CD4-positive, alpha-beta memory T cell (primary cell): ENCODE results near the gene PIK3IP1. TPM values are rescaled to one million over a fixed set of nuclear protein-coding genes. Genes with fewer than 3 reads are reported as not detected.

Experiments
- CTCF ChIA-PET: fragments of 350-600 bp; sonication (Branson Sonifier 250); formaldehyde crosslinking; loops from one replicate; lab custom pipeline; 2021; ENCODE audit warnings: inconsistent platforms; ENCODE audit not compliant: partially characterized antibody; lab: Charles Lee
- POLR2A ChIA-PET: fragments of 350-600 bp; sonication (Branson Sonifier 250); formaldehyde crosslinking; loops from one replicate; lab custom pipeline; 2021; ENCODE audit not compliant: partially characterized antibody; lab: Charles Lee
- DNase-seq, 5 donors: peaks; one replicate each; pipeline versions ENCODE4 v3.0.0 to v3.0.0-alpha.2; 2020 to 2022; ENCODE audit warnings: mixed read lengths in 1 of 5
- H3K27ac ChIP-seq: one replicate; pipeline ENCODE4 v1.7.0; 2013; ENCODE audit warnings: low read depth, low read length
- H3K27me3 ChIP-seq: 2 replicates; pipeline ENCODE4 v1.7.0; 2013; ENCODE audit warnings: mild to moderate bottlenecking, low read length, moderate library complexity; ENCODE audit not compliant: insufficient read depth
- H3K36me3 ChIP-seq: 2 replicates; pipeline ENCODE4 v1.7.0; 2013; ENCODE audit warnings: mild to moderate bottlenecking, low read length, moderate library complexity; ENCODE audit not compliant: insufficient read depth
- H3K4me1 ChIP-seq: 2 replicates; pipeline ENCODE4 v1.7.0; 2013; ENCODE audit warnings: mild to moderate bottlenecking, low read length, moderate library complexity; ENCODE audit not compliant: insufficient read depth
- H3K4me3 ChIP-seq, 2 donors: one replicate each; pipeline ENCODE4 v1.7.0; 2013; ENCODE audit warnings: low read length in 2 of 2, mild to moderate bottlenecking in 1 of 2
- H3K9me3 ChIP-seq, 2 donors: one replicate each; pipeline ENCODE4 v1.7.0; 2013; ENCODE audit warnings: low read length in 2 of 2, control low read depth in 1 of 2; ENCODE audit not compliant: control insufficient read depth in 1 of 2
- H3K27ac Mint-ChIP-seq, 7 donors: one replicate each; pipeline ENCODE4 v1.8.0; 2020 to 2021; ENCODE audit warnings: mixed read lengths in 7 of 7, mild to moderate bottlenecking in 6 of 7, inconsistent platforms in 3 of 7, moderate library complexity in 3 of 7
- H3K27me3 Mint-ChIP-seq, 2 donors: one replicate each; pipeline ENCODE4 v1.8.0; 2020 to 2021; ENCODE audit warnings: mixed read lengths in 2 of 2
- H3K36me3 Mint-ChIP-seq, 2 donors: one replicate each; pipeline ENCODE4 v1.8.0; 2020 to 2021; ENCODE audit warnings: mixed read lengths in 2 of 2, inconsistent platforms in 1 of 2, mild to moderate bottlenecking in 1 of 2
- H3K4me1 Mint-ChIP-seq, 4 donors: one replicate each; pipeline ENCODE4 v1.8.0; 2020 to 2021; ENCODE audit warnings: mixed read lengths in 4 of 4, mild to moderate bottlenecking in 1 of 4
- H3K4me3 Mint-ChIP-seq, 8 donors: one replicate each; pipeline ENCODE4 v1.8.0; 2020 to 2021; ENCODE audit warnings: mixed read lengths in 8 of 8, mild to moderate bottlenecking in 7 of 8, moderate library complexity in 6 of 8, inconsistent platforms in 3 of 8
- H3K9me3 Mint-ChIP-seq, 8 donors: one replicate each; pipeline ENCODE4 v1.8.0; 2020 to 2021; ENCODE audit warnings: mixed read lengths in 8 of 8, mild to moderate bottlenecking in 5 of 8, inconsistent platforms in 3 of 8, moderate library complexity in 1 of 8
- intact Hi-C: fragments of 100-400 bp; cut with micrococcal nuclease; formaldehyde crosslinking; loops from one replicate; pipeline ENCODE4 v1.15.1; 2023
- polyA plus RNA-seq, 2 donors: library from polyadenylated mRNA; unstranded; fragments of 300-500 nt; fragmentation: Illumina TruSeq; gene quantifications; one replicate each; pipeline ENCODE4 v1.2.3, GENCODE V29; 2021
- total RNA-seq, 2 experiments: library from RNA; stranded (reverse); gene quantifications; one replicate each; pipeline ENCODE4 v1.2.3, GENCODE V29; 2021

The PIK3IP1 gene
- total and polyA plus RNA-seq, 4 experiments from 2014 or later: 399 to 473 (median 414) TPM

DNA sequence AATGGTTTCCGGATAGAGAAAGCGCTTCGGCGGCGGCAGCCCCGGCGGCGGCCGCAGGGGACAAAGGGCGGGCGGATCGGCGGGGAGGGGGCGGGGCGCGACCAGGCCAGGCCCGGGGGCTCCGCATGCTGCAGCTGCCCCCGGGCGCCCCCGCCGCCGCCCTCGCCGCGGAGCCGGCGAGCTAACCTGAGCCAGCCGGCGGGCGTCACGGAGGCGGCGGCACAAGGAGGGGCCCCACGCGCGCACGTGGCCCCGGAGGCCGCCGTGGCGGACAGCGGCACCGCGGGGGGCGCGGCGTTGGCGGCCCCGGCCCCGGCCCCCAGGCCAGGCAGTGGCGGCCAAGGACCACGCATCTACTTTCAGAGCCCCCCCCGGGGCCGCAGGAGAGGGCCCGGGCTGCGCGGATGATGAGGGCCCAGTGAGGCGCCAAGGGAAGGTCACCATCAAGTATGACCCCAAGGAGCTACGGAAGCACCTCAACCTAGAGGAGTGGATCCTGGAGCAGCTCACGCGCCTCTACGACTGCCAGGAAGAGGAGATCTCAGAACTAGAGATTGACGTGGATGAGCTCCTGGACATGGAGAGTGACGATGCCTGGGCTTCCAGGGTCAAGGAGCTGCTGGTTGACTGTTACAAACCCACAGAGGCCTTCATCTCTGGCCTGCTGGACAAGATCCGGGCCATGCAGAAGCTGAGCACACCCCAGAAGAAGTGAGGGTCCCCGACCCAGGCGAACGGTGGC lies 15.7 kb downstream of the PIK3IP1 start:
- H3K9me3 ChIP-seq: no peaks in the 10 kb centered on the region
- peaks cover 81% of the 10 kb centered on the region for H3K4me1 ChIP-seq
- DNase-seq: no peak
- H3K27me3 ChIP-seq: no peaks in the 10 kb centered on the region
- intact Hi-C loops: no loop called here
- peaks cover 35 to 69% of the 10 kb centered on the region in 2 donors for H3K36me3 Mint-ChIP-seq
- H3K27me3 Mint-ChIP-seq: no peaks in the 10 kb centered on the region
- H3K36me3 ChIP-seq: peaks cover 30% of the 10 kb centered on the region
- H3K27ac Mint-ChIP-seq: peak overlapping the region in 6 of 7 donors; percentile 8 to 99 (median 71)
- no peaks in the 10 kb centered on the region for H3K9me3 Mint-ChIP-seq
- H3K4me1 Mint-ChIP-seq: peaks cover 49 to 88% (median 69%) of the 10 kb centered on the region in 4 donors
- ChIA-PET POLR2A (interaction anchor here (0.6 to 17.9 kb wide), 11 partner anchors 7 to 335 kb away, joined by 3 to 1203 read pairs (median 19); partner anchors contain the start of genes LIMK2 and PIK3IP1), CTCF (interaction anchor here (1.5 to 12.3 kb wide), 3 partner anchors 10 to 35 kb away, joined by 4 to 114 read pairs (median 21); no protein-coding TSS in a partner anchor)
- peak overlapping the region in 3 of 8 donors; percentile 12 to 34 (median 22) for H3K4me3 Mint-ChIP-seq
- H3K4me3 ChIP-seq: no peak overlapping the region
- no peak overlapping the region for H3K27ac ChIP-seq

DNA sequence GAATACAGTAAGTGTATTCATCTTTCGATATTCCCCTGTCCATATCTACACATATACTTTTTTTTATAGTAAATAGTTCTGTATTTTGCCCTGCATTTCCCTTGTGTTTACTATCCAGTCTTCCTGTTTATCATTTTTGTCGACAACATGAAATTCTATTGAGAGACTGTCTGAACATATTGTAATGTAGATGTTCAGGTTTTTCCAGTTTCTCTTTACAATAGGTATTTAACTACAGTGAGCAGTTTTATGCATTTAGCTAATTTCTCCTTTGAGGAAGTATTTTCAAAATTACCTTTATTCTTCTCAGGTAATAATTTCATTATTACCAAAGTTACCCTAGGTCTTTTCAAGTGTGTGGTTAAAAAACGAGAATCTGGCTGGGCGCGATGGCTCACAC lies 16.7 kb downstream of the PIK3IP1 start:
- ChIA-PET CTCF (interaction anchor here (1.1 to 12.3 kb wide), 5 partner anchors 18 to 168 kb away, joined by 3 to 140 read pairs (median 113); partner anchors contain the start of genes LIMK2 and PIK3IP1), POLR2A (interaction anchor here (1.6 to 17.9 kb wide), 4 partner anchors 8 to 64 kb away, joined by 5 to 1203 read pairs (median 119); partner anchors contain the start of genes LIMK2 and PIK3IP1)
- peaks cover 47 to 88% (median 68%) of the 10 kb centered on the region in 4 donors for H3K4me1 Mint-ChIP-seq
- H3K36me3 ChIP-seq: peaks cover 21% of the 10 kb centered on the region
- H3K36me3 Mint-ChIP-seq: peaks cover 26 to 66% of the 10 kb centered on the region in 2 donors
- H3K9me3 ChIP-seq: no peaks in the 10 kb centered on the region
- no peak overlapping the region for H3K27ac ChIP-seq
- no peaks in the 10 kb centered on the region for H3K27me3 ChIP-seq
- H3K27ac Mint-ChIP-seq: peak overlapping the region; percentile 49 to 89 (median 81)
- H3K4me3 ChIP-seq: no peak overlapping the region
- no peaks in the 10 kb centered on the region for H3K27me3 Mint-ChIP-seq
- intact Hi-C loops: no loop called here
- H3K9me3 Mint-ChIP-seq: no peaks in the 10 kb centered on the region
- no peak overlapping the region for H3K4me3 Mint-ChIP-seq
- H3K4me1 ChIP-seq: peaks cover 80% of the 10 kb centered on the region
- no peak for DNase-seq

DNA sequence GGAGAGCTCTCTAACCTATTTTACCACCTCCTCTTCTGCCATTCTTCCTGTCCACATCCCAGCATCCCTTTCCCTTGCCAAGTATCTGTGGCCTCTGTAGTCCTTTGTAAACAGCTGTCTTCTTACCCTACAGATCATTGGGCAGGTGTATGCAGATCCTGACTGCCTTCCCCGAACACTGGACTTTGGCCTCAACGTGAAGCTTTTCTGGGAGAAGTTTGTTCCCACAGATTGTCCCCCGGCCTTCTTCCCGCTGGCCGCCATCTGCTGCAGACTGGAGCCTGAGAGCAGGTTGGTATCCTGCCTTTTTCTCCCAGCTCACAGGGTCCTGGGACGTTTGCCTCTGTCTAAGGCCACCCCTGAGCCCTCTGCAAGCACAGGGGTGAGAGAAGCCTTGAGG lies 17.3 kb downstream of the PIK3IP1 start:
- intact Hi-C loops: no loop called here
- POLR2A ChIA-PET: interaction anchor here (1.0 to 17.9 kb wide), 6 partner anchors 9 to 69 kb away, joined by 3 to 1203 read pairs (median 46); partner anchors contain the start of genes LIMK2 and PIK3IP1
- Histone ChIP-seq H3K27ac (no peak overlapping the region), H3K36me3 (peaks cover 16% of the 10 kb centered on the region), H3K9me3 (no peaks in the 10 kb centered on the region), H3K4me3 (no peak overlapping the region), H3K27me3 (no peaks in the 10 kb centered on the region), H3K4me1 (peaks cover 74% of the 10 kb centered on the region)
- Mint-ChIP-seq H3K27me3 (no peaks in the 10 kb centered on the region), H3K9me3 (no peaks in the 10 kb centered on the region), H3K4me3 (peak overlapping the region in 1 of 8 donors; percentile 24), H3K4me1 (peaks cover 47 to 88% (median 67%) of the 10 kb centered on the region in 4 donors), H3K27ac (peak overlapping the region; percentile 64 to 89 (median 81)), H3K36me3 (peaks cover 21 to 66% of the 10 kb centered on the region in 2 donors)
- DNase-seq: no peak
- CTCF ChIA-PET: interaction anchor here (1.0 to 12.3 kb wide), 9 partner anchors 9 to 167 kb away, joined by 3 to 140 read pairs (median 32); partner anchors contain the start of genes LIMK2 and PIK3IP1

DNA sequence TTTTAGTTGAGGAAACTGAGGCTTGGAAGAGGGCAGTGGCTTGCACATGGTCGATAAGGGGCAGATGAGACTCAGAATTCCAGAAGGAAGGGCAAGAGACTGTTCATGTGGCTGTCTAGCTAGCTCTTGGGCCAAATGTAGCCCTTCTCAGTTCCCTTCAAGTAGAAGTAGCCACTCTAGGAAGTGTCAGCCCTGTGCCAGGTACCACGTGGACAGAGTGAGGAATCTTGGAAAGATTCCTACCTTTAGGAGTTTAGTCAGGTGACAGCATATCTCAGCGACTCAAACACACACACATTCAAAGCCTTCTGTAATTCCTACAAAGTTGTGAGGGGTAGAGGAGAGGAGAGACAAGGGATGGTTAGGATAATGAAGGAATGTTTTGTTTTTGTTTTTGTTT lies 18.3 kb downstream of the PIK3IP1 start:
- POLR2A ChIA-PET: interaction anchor here (0.7 to 17.9 kb wide), 10 partner anchors 8 to 73 kb away, joined by 3 to 1203 read pairs (median 6); partner anchors contain the start of genes LIMK2, PATZ1 and PIK3IP1
- Histone ChIP-seq H3K27me3 (no peaks in the 10 kb centered on the region), H3K4me3 (no peak overlapping the region), H3K27ac (no peak overlapping the region), H3K36me3 (peaks cover 10% of the 10 kb centered on the region), H3K9me3 (no peaks in the 10 kb centered on the region), H3K4me1 (peaks cover 64% of the 10 kb centered on the region)
- peak overlapping the region in 1 of 8 donors; percentile 35 for H3K4me3 Mint-ChIP-seq
- peaks cover 12 to 63% of the 10 kb centered on the region in 2 donors for H3K36me3 Mint-ChIP-seq
- H3K9me3 Mint-ChIP-seq: no peaks in the 10 kb centered on the region
- CTCF ChIA-PET: interaction anchor here (0.7 to 12.3 kb wide), 21 partner anchors 9 to 511 kb away, joined by 3 to 140 read pairs (median 13); partner anchors contain the start of genes LIMK2, PIK3IP1 and RNF185
- peaks cover 39 to 83% (median 62%) of the 10 kb centered on the region in 4 donors for H3K4me1 Mint-ChIP-seq
- intact Hi-C loops: no loop called here
- no peaks in the 10 kb centered on the region for H3K27me3 Mint-ChIP-seq
- H3K27ac Mint-ChIP-seq: peak overlapping the region; percentile 53 to 93 (median 80)
- DNase-seq: no peak

DNA sequence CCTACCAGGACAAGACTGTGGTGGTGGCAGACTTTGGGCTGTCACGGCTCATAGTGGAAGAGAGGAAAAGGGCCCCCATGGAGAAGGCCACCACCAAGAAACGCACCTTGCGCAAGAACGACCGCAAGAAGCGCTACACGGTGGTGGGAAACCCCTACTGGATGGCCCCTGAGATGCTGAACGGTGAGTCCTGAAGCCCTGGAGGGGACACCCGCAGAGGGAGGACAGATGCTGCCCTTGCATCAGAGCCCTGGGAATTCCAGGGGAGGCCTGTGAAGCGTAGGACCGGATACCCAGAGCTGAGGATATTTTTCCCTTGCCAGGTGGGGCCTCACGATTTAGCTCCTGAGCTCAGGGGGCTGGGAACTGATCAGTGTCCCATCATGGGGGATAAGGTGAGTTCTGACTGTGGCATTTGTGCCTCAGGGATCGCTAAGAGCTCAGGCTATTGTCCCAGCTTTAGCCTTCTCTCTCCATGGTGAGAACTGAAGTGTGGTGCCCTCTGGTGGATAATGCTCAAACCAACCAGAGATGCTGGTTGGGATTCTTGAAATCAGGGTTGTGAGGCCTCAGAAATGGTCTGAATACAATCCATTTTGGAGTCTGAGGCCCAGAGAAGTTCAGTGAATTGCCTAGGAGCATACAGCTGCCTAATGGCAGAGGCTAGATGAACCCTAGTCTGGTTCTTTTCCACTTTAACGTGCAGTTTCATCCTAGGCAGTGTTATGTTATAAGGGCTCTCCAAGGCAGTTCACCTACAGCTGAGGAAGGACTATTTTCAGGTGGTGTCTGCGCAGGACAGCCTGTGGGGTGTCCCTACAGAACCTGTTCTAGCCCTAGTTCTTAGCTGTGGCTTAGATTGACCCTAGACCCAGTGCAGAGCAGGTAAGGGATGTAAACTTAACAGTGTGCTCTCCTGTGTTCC lies 19.5 kb downstream of the PIK3IP1 start:
- POLR2A ChIA-PET: interaction anchor here (0.7 to 17.9 kb wide), 15 partner anchors 10 to 189 kb away, joined by 3 to 1203 read pairs (median 4); partner anchors contain the start of genes LIMK2, PATZ1 and PIK3IP1
- H3K9me3 ChIP-seq: no peaks in the 10 kb centered on the region
- Mint-ChIP-seq H3K27ac (peak overlapping the region; percentile 61 to 84 (median 73)), H3K36me3 (peaks cover 18 to 66% of the 10 kb centered on the region in 2 donors), H3K4me3 (peak overlapping the region in 1 of 8 donors; percentile 2), H3K9me3 (no peaks in the 10 kb centered on the region), H3K27me3 (no peaks in the 10 kb centered on the region), H3K4me1 (peaks cover 30 to 77% (median 51%) of the 10 kb centered on the region in 4 donors)
- CTCF ChIA-PET: interaction anchor here (0.6 to 12.3 kb wide), 41 partner anchors 9 to 510 kb away, joined by 3 to 140 read pairs (median 6); partner anchors contain the start of genes LIMK2, PIK3IP1, RNF185 and SELENOM
- DNase-seq: peak in 3 of 5 donors; percentile 44 to 56 (median 51)
- H3K4me1 ChIP-seq: peaks cover 52% of the 10 kb centered on the region
- H3K36me3 ChIP-seq: peaks cover 12% of the 10 kb centered on the region
- no peak overlapping the region for H3K27ac ChIP-seq
- intact Hi-C loops: loop anchor here (1.0 to 2.0 kb wide), 4 partner anchors 60 to 510 kb away; partner anchors contain the start of genes LIMK2 and SELENOM
- H3K4me3 ChIP-seq: no peak overlapping the region
- no peaks in the 10 kb centered on the region for H3K27me3 ChIP-seq

DNA sequence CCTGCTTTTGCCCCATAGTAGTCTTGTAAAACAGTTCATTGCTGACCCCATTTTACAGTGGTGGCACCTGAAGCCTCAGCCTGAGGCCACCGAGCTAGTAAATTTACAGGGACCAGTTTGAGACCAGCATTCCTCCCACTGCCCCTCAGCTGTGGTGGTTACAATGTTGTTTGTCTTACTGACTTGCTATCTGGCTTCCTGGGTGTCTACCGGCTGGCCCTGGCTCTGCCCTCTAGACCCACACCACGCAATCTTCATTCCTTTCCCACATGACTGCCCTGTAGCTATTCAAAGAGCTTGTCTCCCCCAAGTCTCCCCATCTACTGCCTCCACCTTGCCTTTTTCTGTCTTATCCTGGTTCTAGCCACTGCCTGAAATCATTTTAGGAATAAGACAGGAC lies 20.8 kb downstream of the PIK3IP1 start:
- H3K4me3 ChIP-seq: no peak overlapping the region
- DNase-seq: no peak
- Mint-ChIP-seq H3K4me3 (peak overlapping the region in 1 of 8 donors; percentile 21), H3K36me3 (peaks cover 24 to 68% of the 10 kb centered on the region in 2 donors), H3K4me1 (peaks cover 30 to 65% (median 44%) of the 10 kb centered on the region in 4 donors), H3K9me3 (no peaks in the 10 kb centered on the region), H3K27me3 (no peaks in the 10 kb centered on the region), H3K27ac (peak overlapping the region; percentile 25 to 91 (median 81))
- CTCF ChIA-PET: interaction anchor here (0.7 to 12.3 kb wide), 20 partner anchors 11 to 164 kb away, joined by 3 to 140 read pairs (median 16); partner anchors contain the start of genes LIMK2, PIK3IP1 and SELENOM
- H3K27ac ChIP-seq: no peak overlapping the region
- peaks cover 25% of the 10 kb centered on the region for H3K36me3 ChIP-seq
- H3K9me3 ChIP-seq: no peaks in the 10 kb centered on the region
- H3K4me1 ChIP-seq: peaks cover 41% of the 10 kb centered on the region
- POLR2A ChIA-PET: interaction anchor here (0.6 to 17.9 kb wide), 6 partner anchors 12 to 1784 kb away, joined by 3 to 1203 read pairs (median 14); partner anchors contain the start of genes LIMK2 and PIK3IP1
- intact Hi-C loops: no loop called here
- no peaks in the 10 kb centered on the region for H3K27me3 ChIP-seq
